ENCODE data around the gene GSTT2B.

DNA sequence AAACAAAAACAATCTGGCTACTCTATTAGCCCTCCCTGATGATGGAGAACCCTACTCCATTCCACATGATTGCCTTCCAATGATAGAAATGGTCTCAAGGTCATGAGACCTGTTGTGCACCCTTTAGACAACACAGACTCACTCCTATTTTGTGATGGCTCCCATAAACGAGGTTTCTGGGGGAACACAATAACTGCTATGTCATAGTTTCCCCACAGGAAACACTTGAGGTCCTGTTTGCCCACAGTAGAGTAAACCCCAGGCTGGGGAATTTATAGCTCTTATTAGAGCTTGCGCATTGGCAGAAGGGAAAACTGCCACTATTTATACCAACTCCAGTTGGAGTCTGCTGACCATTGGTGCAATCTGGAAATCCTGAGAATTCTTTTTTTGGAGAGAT lies 38.1 kb downstream of the GSTT2B start:
- no peak for TF ChIP-seq EZH2 (IDR thresholded peaks at IDR 0.05; ENCODE audit: borderline replicate concordance, low read depth, low read length, severe bottlenecking)
- TF ChIP-seq, protein P1, sequence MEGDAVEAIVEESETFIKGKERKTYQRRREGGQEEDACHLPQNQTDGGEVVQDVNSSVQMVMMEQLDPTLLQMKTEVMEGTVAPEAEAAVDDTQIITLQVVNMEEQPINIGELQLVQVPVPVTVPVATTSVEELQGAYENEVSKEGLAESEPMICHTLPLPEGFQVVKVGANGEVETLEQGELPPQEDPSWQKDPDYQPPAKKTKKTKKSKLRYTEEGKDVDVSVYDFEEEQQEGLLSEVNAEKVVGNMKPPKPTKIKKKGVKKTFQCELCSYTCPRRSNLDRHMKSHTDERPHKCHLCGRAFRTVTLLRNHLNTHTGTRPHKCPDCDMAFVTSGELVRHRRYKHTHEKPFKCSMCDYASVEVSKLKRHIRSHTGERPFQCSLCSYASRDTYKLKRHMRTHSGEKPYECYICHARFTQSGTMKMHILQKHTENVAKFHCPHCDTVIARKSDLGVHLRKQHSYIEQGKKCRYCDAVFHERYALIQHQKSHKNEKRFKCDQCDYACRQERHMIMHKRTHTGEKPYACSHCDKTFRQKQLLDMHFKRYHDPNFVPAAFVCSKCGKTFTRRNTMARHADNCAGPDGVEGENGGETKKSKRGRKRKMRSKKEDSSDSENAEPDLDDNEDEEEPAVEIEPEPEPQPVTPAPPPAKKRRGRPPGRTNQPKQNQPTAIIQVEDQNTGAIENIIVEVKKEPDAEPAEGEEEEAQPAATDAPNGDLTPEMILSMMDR (IDR thresholded peaks at IDR 0.05; ENCODE audit: extremely low read depth in 1 of 2, insufficient read depth in 1 of 2, low read depth in 1 of 2, low read length in 2 of 2) = no peak
- no peak for TF ChIP-seq POLR2AphosphoS5 (IDR thresholded peaks at IDR 0.05; ENCODE audit: insufficient read depth, low read depth, low read length)
- TF ChIP-seq POLR2A (IDR thresholded peaks at IDR 0.05; ENCODE audit: low read depth, low read length) = no peak
